ENCODE measurements around the gene ID3. TPM values are rescaled to one million over a fixed set of nuclear protein-coding genes. Genes with fewer than 3 reads are reported as not detected.
A peak's percentile ranks its signal among the peaks of the same experiment; 100 is the strongest.

ID3 gene
- total and polyA plus RNA-seq, 9 of the 15 experiments (the other 6 are each of a cell fraction or from before 2014, with no cell fraction given) = 6.8 to 59.8 (median 23.5) TPM

DNA sequence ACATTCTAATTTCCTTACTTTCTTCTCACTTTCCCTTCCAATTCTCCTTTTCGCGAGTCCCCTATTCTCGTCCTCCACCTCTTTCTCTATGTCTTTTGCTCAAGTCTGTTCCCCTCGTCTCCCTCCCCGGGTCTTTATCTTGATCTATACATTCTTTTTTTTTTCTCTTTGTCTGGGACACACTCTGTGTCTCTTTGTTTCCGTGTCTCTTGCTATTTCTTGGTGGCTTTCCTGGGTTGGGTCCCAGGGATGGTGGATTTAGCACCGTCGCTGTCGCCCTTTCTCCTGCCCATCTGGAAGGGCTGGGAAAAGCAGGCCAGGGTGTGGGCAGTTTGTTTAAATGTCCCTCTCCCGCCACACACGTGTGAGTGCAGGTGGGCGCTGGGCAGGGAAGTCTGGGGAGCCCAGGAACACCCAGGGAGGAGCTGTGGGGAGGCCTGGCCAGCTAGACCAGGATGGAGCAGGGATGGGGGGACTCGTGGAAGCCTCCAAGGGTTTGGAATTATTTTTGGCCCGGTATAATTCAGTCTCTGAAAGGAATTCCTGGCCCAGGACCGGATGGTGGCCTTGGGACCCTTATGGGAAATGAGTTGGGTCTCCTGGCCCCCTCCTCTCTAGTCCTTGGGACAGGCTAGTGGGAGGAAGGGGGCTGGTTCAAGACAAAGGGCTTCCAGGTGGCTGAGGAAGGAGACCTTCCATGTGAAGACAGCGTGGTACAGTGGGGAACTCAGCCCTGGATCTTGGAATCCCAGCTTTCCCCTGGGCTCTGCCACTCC lies 9.5 kb upstream of the ID3 start (continued):
- TF ChIP-seq, protein P1, sequence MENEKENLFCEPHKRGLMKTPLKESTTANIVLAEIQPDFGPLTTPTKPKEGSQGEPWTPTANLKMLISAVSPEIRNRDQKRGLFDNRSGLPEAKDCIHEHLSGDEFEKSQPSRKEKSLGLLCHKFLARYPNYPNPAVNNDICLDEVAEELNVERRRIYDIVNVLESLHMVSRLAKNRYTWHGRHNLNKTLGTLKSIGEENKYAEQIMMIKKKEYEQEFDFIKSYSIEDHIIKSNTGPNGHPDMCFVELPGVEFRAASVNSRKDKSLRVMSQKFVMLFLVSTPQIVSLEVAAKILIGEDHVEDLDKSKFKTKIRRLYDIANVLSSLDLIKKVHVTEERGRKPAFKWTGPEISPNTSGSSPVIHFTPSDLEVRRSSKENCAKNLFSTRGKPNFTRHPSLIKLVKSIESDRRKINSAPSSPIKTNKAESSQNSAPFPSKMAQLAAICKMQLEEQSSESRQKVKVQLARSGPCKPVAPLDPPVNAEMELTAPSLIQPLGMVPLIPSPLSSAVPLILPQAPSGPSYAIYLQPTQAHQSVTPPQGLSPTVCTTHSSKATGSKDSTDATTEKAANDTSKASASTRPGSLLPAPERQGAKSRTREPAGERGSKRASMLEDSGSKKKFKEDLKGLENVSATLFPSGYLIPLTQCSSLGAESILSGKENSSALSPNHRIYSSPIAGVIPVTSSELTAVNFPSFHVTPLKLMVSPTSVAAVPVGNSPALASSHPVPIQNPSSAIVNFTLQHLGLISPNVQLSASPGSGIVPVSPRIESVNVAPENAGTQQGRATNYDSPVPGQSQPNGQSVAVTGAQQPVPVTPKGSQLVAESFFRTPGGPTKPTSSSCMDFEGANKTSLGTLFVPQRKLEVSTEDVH (IDR thresholded peaks at IDR 0.05; ENCODE audit: low read depth, partially characterized antibody) = peak; percentile 45
- TF ChIP-seq PHF21A (IDR thresholded peaks at IDR 0.05; ENCODE audit: borderline replicate concordance, low read depth) = no peak
- TF ChIP-seq, protein P2, sequence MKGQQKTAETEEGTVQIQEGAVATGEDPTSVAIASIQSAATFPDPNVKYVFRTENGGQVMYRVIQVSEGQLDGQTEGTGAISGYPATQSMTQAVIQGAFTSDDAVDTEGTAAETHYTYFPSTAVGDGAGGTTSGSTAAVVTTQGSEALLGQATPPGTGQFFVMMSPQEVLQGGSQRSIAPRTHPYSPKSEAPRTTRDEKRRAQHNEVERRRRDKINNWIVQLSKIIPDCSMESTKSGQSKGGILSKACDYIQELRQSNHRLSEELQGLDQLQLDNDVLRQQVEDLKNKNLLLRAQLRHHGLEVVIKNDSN (CRISPR knock-in tag; IDR thresholded peaks at IDR 0.05) = no peak
- TF ChIP-seq, protein P3, sequence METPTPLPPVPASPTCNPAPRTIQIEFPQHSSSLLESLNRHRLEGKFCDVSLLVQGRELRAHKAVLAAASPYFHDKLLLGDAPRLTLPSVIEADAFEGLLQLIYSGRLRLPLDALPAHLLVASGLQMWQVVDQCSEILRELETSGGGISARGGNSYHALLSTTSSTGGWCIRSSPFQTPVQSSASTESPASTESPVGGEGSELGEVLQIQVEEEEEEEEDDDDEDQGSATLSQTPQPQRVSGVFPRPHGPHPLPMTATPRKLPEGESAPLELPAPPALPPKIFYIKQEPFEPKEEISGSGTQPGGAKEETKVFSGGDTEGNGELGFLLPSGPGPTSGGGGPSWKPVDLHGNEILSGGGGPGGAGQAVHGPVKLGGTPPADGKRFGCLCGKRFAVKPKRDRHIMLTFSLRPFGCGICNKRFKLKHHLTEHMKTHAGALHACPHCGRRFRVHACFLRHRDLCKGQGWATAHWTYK (CRISPR knock-in tag; IDR thresholded peaks at IDR 0.05) = no peak
- 0 out of 2 replicates have a peak, but pooled peaks have one; percentile 51 for TF ChIP-seq ARID2 (IDR thresholded peaks at IDR 0.05)
- TF ChIP-seq, protein P4, sequence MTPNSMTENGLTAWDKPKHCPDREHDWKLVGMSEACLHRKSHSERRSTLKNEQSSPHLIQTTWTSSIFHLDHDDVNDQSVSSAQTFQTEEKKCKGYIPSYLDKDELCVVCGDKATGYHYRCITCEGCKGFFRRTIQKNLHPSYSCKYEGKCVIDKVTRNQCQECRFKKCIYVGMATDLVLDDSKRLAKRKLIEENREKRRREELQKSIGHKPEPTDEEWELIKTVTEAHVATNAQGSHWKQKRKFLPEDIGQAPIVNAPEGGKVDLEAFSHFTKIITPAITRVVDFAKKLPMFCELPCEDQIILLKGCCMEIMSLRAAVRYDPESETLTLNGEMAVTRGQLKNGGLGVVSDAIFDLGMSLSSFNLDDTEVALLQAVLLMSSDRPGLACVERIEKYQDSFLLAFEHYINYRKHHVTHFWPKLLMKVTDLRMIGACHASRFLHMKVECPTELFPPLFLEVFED (CRISPR knock-in tag; conservative IDR thresholded peaks at IDR 0.05) = peak; percentile 90
- 0 out of 2 replicates have a peak, but pooled peaks have one; percentile 8 for TF ChIP-seq ATF7 (IDR thresholded peaks at IDR 0.05)
- no peak for TF ChIP-seq ZNF644 (tag; IDR thresholded peaks at IDR 0.05; ENCODE audit: low read depth)
- TF ChIP-seq ZZZ3 (IDR thresholded peaks at IDR 0.05) = no peak
- TF ChIP-seq, protein P5, sequence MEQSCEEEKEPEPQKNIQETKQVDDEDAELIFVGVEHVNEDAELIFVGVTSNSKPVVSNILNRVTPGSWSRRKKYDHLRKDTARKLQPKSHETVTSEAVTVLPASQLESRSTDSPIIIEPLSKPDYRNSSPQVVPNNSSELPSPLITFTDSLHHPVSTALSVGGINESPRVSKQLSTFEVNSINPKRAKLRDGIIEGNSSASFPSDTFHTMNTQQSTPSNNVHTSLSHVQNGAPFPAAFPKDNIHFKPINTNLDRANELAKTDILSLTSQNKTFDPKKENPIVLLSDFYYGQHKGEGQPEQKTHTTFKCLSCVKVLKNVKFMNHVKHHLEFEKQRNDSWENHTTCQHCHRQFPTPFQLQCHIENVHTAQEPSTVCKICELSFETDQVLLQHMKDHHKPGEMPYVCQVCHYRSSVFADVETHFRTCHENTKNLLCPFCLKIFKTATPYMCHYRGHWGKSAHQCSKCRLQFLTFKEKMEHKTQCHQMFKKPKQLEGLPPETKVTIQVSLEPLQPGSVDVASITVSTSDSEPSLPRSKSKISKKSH (CRISPR knock-in tag; IDR thresholded peaks at IDR 0.05) = no peak
- no peak for TF ChIP-seq ZNF79 (CRISPR knock-in tag; IDR thresholded peaks at IDR 0.05; ENCODE audit: low read depth)
- TF ChIP-seq EP300 (IDR thresholded peaks at IDR 0.05; ENCODE audit: low read length) = no peak
- no peak for TF ChIP-seq CHD4 (IDR thresholded peaks at IDR 0.05; ENCODE audit: insufficient read depth, insufficient replicate concordance, low read depth, low read length, poor library complexity, severe bottlenecking)
- TF ChIP-seq, protein P6, sequence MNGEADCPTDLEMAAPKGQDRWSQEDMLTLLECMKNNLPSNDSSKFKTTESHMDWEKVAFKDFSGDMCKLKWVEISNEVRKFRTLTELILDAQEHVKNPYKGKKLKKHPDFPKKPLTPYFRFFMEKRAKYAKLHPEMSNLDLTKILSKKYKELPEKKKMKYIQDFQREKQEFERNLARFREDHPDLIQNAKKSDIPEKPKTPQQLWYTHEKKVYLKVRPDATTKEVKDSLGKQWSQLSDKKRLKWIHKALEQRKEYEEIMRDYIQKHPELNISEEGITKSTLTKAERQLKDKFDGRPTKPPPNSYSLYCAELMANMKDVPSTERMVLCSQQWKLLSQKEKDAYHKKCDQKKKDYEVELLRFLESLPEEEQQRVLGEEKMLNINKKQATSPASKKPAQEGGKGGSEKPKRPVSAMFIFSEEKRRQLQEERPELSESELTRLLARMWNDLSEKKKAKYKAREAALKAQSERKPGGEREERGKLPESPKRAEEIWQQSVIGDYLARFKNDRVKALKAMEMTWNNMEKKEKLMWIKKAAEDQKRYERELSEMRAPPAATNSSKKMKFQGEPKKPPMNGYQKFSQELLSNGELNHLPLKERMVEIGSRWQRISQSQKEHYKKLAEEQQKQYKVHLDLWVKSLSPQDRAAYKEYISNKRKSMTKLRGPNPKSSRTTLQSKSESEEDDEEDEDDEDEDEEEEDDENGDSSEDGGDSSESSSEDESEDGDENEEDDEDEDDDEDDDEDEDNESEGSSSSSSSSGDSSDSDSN (IDR thresholded peaks at IDR 0.05; ENCODE audit: borderline replicate concordance in 1 of 2, low read depth in 2 of 2, low read length in 2 of 2) = no peak
- TF ChIP-seq FOXK2 (conservative IDR thresholded peaks at IDR 0.05 in 1 of 2, IDR thresholded peaks at IDR 0.05 in 1 of 2; ENCODE audit: low read depth in 2 of 2) = peak in 1 of 2 experiments; percentile 61; a peak in 2 of 4 replicates
- TF ChIP-seq SIN3B (IDR thresholded peaks at IDR 0.05; ENCODE audit: low read depth) = no peak
